GM19438 (cell line): ENCODE data around the gene SURF6.
"Not testable (repeated sequence)": the region's sequence is repeated elsewhere in the genome, so short reads cannot be mapped to it uniquely, and the experiment has no call there.

ENCODE experiments used
- ATAC-seq: cut with Tn5 transposase; IDR thresholded peaks from one replicate; pipeline ENCODE4 v1.9.1; 2021; ENCODE audit warnings: low read depth; ENCODE audit not compliant: unreplicated experiment

Gene SURF6

DNA sequence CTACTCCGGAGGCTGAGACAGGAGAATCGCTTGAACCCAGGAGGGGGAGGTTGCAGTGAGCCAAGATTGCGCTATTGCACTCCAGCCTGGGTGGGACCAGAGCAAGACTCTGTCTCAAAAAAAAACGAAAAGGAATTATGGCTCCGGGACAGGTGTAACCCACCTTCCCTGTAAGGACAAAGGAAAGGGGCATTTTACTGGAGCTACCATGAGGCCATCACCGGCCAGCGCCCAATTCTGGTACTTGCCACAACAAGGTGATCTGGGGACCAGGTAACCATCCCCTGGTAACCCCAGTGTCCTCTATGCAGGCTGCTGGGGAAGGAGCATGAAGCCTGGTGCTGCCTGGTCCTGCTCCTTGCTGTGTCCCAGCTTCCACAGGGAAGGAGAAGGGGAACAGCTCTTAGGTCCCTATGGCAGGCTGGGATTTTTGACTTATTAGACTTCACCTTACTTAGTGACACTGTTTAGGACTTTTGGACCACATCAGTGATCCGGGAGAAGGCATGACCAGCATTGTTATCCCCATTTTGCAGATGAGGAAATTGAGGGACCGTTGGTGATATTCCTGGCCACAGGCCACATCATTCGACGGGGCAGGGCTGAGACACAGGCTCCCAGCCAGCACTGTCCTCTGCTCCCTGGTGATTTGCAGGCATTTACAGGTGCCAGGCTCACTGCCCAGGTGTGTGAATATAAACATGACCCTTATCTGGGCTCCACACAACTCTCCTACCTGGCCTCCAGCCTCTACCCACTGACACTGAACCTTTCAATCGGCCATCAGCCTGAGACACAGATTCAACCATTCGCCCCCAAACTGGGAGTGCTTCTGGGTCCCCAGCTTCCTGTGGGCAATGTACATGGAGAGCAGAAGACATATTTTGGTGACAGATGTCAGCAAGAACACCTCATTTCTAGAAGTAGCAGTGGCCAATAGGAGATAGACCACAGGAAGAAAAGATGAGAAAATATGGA, 34.4 kb downstream of the SURF6 start:
- no peak for ATAC-seq

DNA sequence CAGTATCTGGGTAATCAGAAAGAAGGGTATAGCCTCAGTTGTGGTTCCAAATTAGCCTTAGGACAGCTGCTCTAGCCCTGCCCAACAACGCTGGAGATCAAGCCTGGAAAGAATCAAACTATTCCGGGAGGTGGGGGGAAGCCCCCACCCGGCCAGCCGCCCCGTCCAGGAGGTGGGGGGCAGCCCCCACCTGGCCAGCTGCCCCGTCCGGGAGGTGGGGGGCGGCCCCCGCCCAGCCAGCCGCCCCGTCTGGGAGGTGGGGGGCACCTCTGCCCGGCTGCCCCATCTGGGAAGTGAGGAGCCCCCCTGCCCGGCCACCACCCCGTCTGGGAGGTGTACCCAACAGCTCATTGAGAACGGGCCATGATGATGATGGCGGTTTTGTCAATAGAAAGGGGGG, 36.0 kb downstream of the SURF6 start:
- not testable (repeated sequence) for ATAC-seq

DNA sequence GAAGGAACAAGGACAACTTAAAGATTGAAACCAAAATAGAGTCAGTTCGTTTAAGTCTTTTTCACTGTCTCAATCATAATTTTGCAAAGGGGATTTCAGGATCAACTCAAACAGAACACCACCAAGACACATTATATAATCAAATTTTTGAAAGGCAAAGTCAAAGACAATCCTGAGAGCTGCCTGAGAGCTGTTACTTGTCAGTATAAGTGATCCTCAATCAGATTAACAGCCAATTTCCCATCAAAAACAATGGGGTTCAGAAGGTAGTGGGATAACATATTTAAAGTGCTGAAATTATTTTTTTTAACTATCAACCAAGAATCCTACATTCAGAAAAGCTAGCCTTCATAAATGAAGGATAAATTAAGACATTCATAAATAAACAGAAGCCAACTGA, 41.7 kb downstream of the SURF6 start:
- no peak for ATAC-seq

DNA sequence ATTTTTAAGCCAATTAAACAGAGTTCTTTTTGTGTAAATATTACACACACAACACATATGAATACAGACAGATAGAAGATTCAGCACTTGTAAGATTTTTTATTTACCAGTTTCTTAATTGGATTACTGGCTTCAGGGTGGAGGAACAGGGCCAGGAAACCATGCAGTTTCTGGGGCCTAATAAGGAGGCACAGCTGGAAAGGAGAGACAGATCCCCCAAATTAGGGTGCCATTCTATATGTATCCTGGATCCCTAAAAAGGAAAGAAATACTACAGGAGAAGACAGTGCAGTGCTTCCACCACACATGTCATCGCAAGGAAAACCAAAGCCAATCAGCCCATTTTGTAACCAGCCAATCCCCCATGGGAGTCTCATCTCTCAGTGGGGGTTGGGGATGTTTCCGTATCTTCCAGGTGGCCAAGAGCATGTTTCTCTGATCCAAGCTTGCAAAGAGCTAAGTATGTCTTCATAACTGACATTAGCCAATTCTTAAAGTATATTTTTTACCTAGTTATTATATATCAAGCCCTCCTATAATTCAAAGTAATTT, 45.2 kb downstream of the SURF6 start:
- no peak for ATAC-seq

DNA sequence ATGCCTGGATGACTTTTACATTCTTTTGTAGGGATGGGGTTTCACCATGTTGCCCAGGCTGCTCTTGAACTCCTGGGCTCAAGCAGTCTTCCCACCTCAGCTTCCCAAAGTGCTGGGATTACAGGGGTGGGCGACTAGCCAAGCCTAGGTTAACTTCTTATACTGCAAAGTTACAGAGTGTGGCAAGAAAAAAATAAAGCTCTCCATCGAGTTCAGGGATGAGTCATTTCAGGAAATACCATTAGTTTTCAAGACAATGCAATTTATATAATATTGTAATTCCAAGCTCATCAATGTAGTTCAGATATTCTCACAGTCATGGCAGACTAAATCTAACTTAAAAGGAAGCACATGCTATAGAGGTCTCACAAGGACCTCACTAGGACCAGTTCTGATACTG, 49.5 kb downstream of the SURF6 start:
- ATAC-seq, result no peak

DNA sequence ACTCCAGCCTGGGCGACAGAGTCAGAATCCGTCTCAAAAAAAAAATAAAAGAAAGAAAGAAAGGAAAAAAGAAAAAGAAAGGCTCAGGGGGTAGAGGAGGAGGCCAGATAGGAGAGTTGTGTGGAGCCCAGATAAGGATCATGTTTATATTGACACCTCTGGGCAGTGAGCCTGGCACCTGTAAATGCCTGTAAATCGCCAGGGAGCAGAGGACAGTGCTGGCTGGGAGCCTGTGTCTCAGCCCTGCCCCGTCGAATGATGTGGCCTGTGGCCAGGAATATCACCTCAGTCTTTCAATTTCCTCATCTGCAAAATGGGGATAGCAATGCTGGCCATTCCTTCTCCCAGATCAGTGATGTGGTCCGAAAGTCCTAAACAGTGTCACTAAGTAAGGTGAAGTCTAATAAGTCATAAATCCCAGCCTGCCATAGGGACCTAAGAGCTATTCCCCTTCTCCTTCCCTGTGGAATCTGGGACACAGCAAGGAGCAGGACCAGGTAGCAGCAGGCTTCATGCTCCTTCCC, 50.7 kb downstream of the SURF6 start:
- ATAC-seq, result no peak

DNA sequence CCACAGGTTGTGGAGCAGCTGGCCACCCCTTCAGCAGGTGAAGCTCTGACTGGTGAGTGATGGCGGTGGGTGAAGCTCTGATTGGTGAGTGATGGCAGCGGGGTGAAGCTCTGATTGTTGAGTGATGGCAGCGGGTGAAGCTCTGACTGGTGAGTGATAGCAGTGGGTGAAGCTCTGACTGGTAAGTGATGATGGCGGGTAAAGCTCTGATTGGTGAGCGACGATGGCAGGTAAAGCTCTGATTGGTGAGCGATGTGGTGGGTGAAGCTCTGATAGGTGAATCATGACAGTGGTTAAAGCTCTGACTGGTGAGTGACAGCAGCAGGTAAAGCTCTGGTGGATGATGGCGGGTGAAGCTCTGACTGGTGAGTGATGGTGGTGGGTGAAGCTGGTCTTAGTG, 51.6 kb downstream of the SURF6 start:
- no peak for ATAC-seq

DNA sequence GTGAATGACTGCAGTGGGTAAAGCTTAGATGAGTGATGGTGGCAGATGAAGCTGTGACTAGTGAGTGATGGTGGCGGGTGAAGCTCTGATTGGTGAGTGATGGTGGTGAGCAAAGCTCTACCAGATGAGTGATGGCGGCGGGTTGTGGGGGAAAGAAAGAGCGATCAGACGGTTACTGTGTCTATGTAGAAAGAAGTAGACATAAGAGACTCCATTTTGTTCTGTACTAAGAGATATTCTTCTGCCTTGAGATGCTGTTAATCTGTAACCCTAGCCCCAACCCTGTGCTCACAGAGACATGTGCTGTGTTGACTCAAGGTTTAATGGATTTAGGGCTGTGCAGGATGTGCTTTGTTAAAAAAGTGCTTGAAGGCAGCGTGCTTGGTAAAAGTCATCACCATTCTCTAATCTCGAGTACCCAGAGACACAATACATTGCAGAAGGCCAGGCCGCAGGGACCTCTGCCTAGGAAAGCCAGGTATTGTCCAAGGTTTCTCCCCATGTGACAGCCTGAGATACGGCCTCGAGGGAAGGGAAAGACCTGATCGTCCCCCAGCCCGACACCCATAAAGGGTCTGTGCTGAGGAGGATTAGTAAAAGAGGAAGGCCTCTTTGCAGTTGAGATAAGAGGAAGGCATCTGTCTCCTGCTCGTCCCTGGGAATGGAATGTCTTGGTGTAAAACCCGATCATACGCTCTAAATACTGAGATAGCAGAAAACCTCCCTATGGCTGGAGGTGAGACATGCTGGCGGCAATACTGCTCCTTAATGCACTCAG, 52.5 kb downstream of the SURF6 start:
- not testable (repeated sequence) for ATAC-seq

DNA sequence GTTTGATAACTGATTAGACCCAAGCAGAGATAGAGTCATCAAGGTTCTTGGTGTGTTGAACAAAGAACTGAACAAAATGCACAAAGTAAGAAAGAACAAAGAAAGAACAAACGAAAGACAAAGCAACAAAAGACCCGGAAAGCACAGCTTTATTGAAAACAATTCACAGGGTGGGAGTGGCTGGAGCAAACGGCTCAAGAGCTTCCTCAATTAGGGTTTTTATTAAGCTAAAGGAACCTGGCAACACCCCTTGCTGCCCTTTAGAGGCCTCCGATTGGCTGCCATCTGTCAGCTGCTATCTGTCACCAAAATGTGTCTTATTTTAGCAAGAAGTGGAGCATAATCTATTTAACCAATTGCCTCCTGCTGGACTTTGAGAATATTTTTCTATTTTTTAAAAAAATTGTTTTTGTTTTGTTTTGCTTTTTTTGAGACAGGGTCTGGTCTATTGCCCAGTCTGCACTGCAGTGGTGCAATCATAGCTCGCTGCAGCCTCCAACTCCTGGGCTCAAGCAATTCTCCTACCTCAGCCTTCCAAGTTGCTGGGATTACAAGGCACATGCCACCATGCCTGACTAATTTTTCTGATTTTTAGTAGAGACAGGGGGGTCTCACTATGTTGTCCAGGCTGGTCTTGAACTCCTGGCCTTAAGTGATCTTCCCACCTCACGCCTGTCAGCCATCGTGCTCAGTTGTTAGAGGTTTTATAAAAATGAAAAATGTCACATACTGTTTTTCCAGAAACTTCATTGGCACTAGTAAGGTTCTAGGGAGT, 53.3 kb downstream of the SURF6 start:
- ATAC-seq, result no peak

DNA sequence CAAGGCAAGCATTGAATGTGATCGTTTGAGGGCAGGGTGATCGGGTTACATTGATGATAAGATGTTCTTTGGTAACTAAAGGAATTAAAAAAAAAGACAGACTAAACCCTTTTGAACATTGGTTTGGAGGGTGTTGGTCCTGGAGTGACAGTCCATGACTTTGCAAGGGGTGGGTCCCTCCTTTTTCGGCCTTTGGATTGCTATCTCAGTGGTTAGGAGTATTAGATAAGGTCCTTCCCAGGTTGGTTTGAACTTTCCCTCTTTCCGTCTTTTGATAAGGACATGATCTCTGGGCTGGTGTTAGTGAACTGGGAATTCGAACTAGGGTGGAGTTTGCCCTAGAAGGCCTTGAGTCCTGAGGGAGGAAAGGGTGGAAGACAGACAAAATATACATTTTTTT, 55.6 kb downstream of the SURF6 start:
- no peak for ATAC-seq
